Fibroblast of the conjunctiva (primary cell): ENCODE data around the gene RAB20.
"Not testable (repeated sequence)": the region's sequence is repeated elsewhere in the genome, so short reads cannot be mapped to it uniquely, and the experiment has no call there.

Experiments used
- DNase-seq: peaks from one replicate; pipeline ENCODE4 v3.0.0-alpha.2; 2010; ENCODE audit warnings: low read depth

RAB20 gene

GRCh38 chr13:110575322-110576069 lies 14.0 kb upstream of the RAB20 start:
- no peak for DNase-seq

DNA sequence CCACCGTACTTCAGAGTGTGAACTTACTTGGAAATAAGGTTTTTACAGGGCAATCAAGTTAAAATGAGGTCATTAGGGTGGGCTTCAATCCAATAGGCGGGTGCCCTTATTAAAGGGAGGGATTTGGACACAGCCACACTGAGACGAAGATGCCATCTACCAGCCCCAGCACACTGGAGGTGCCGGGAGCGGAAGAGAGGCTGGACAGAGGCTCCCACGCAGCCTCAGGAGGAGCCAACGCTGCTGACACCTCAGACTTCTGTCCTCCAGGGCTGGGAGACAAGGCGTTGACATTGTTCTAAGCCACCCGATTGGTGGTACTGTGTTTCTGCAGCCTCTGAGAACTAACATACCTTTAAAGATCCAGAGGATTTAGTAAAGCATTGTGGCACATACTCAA lies 12.6 kb upstream of the RAB20 start:
- DNase-seq: no peak

- DNase-seq: no peak
These were observed 11.2 kb upstream of the RAB20 start for GRCh38 chr13:110572778-110573118.

- no peak for DNase-seq
These were observed 10.6 kb upstream of the RAB20 start for GRCh38 chr13:110571896-110572777.

- DNase-seq: no peak
These were observed 9.4 kb upstream of the RAB20 start for GRCh38 chr13:110570886-110571285.

- not testable (repeated sequence) for DNase-seq
These were observed 8.4 kb upstream of the RAB20 start for GRCh38 chr13:110569962-110570361.

GRCh38 chr13:110568612-110569011 lies 7.1 kb upstream of the RAB20 start:
- no peak for DNase-seq

- DNase-seq: no peak
These were observed 4.6 kb upstream of the RAB20 start for GRCh38 chr13:110566171-110566570.

GRCh38 chr13:110565296-110565695 lies 3.8 kb upstream of the RAB20 start:
- no peak for DNase-seq

DNA sequence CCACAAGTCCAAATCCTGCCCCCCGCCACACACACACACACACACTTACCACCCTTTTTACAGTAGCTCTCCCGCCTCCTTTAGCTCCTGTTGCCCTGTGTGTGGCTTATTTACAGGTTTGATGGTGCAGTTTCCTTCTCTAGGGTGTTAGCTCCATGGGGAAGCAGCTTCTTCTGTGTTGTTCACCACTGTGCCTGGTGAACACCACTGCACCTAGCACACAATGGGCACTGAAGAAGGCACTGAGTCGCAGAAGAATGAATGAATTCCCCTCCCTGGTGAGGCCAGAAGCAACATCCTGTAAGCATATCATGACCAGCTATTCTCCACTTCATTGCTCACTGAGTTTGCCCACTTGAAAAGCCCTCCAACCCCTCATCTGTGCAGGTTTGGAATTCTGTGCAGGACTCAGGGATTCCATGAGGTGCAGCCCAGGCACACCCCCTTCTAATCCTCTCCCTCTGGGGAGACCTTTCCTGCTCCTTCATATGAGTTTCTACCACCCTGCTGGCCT lies 3.0 kb upstream of the RAB20 start:
- no peak for DNase-seq

- DNase-seq: no peak
These were observed 1.9 kb upstream of the RAB20 start for GRCh38 chr13:110563463-110563774.

DNA sequence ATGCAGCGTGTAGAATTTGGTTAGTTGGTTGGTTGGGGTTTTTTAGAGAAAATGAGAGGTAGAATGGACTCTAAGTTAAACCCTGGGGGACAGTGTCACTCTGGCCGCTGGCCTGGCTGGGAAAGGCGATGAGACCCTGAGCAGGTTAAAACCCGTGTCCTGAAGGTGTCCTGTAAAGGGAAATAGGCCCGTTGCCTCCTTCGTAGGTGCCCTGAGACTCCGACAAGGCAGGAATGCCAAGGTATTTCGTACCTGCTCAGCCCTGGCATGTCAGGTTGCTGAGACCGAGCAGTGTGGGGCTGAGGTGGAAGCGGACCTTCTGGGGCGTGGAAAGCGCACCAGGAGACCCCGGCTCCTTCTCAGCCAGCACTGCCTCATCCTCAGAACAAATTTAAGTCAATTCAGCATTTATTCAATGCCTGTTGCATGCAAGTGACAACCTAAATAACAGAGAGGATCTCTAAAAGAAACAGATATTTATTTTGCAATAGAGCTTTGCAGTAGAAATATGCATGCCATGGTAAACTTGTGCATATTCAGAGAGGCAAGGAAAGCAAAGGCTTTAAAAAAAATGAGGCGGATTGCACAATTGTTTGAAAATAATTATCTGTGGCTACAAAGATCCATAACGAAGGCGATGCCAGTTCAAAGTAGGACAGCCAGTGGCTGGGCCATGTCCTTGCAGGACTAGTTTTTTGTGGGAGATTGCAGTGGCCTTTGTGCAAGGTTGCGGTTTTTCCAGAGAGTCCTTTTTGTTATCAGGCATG lies 1.4 kb upstream of the RAB20 start:
- DNase-seq: no peak

GRCh38 chr13:110562036-110562597 lies 595 bp upstream of the RAB20 start:
- DNase-seq: no peak

DNA sequence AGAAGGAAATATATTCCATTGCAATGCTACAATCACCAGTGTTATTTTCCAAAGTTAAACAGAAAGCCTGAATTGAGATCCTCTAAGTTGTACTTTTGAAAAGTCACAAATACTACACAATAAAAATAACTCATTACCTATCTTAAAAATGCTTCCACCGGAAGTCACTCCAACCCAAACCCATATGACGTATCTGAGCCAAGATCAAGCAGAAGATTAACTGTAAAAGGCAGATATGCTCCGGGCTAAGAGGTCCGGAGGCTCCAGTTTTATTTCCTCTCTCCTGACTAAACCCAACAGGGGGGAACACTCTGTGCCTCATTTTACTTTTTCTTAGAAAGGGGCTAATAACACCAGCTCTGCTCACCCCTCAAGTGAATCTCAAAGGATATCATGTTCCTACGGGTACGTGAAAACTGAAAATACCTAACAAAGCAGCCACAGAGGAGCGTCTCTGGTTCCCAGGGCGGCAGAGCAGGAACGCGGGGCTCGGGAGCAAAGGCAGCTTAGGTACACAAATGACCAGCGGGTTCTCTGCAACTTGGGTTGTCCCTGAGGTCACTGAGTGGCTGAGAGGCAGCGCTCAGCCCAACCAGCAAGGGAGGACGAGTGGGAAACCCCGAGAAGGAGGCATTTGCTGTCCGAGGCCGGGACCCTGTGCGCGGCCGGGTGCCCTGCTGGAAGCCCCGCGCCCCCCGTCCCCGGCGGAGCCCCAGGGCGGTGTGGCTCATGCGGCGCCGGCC lies 750 bp downstream of the RAB20 start:
- DNase-seq: no peak

DNA sequence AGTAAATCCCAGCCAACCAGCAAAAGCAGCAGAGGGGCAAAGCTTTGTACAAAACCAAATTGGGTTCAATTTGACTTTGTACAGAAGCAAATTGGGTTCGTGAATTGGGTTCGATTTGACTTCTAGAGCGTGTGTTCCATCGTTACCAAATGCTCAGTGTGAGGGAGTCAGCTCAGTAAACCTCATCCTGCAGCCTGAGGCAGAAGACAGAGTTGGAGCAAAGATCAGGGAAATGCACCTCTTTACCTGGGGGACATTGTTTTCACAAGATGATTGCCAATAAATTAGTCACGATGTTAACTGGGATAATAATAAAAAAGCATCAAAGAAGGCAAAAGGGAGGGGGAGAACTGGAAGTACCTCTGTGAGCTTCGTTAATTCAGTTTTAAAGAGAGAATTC lies 1.5 kb downstream of the RAB20 start:
- DNase-seq: no peak

- no peak for DNase-seq
These were observed 2.0 kb downstream of the RAB20 start for GRCh38 chr13:110559429-110559943.

GRCh38 chr13:110557610-110558305 lies 3.8 kb downstream of the RAB20 start:
- no peak for DNase-seq

DNA sequence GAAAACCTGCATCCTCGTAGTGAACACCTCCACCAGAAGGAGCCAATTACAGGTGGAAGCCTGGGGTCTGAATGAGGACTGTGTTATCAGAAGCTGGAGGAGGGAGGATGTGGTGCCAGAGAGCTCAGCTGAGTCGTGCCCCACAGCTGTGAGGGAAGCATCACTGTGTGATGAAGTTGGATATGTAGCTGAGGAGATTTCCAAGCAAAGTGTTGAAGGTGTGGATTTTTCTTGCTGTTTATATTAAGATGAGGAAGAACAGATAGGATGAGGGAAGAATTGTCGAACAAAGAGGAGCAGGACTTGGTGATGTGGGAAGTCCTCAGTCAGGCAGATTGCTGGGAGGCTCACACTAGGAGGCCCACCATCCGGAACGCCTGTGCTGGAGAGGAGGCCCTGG lies 4.4 kb downstream of the RAB20 start:
- DNase-seq: no peak

- DNase-seq: no peak
These were observed 5.3 kb downstream of the RAB20 start for GRCh38 chr13:110556224-110556606.

- no peak for DNase-seq
These were observed 5.8 kb downstream of the RAB20 start for GRCh38 chr13:110555601-110556223.
